Adrenal gland (tissue), 12 donors: ENCODE results near the gene ETV6. TPM values are rescaled to one million over a fixed set of nuclear protein-coding genes. Genes with fewer than 3 reads are reported as not detected.

Experiments used
- DNase-seq, 7 donors: peaks; one replicate each; pipeline ENCODE4 v3.0.0-alpha.2; 2019 to 2020
- H3K27ac ChIP-seq, 5 donors: fragments of 200-600 bp; sonication (generic) in 4 of 5; 1 replicate in 3 of 5; 2 replicates in 2 of 5; pipeline versions ENCODE4 v1.5.1 to v1.8.0; 2016 to 2020; ENCODE audit warnings: mild to moderate bottlenecking in 1 of 5
- H3K27me3 ChIP-seq: fragments of 200-600 bp; 2 replicates; pipeline ENCODE4 v1.8.0; 2021
- H3K36me3 ChIP-seq, 2 donors: fragments of 200-600 bp; replicated peaks in 1 of 2; 1 replicate in 1 of 2; 2 replicates in 1 of 2; pipeline versions ENCODE4 v1.5.1 to v1.8.0; 2018 to 2022
- H3K4me1 ChIP-seq, 2 donors: fragments of 200-600 bp; replicated peaks in 1 of 2; 1 replicate in 1 of 2; 2 replicates in 1 of 2; pipeline versions ENCODE4 v1.5.1 to v1.8.0; 2018 to 2021
- H3K4me3 ChIP-seq, 4 donors: fragments of 200-600 bp; sonication (generic) in 3 of 4; one replicate each; pipeline ENCODE4 v1.5.1; 2016 to 2018
- H3K9me3 ChIP-seq, 3 donors: fragments of 200-600 bp; sonication (generic) in 1 of 3; replicated peaks in 1 of 3; 1 replicate in 2 of 3; 2 replicates in 1 of 3; pipeline versions ENCODE4 v1.5.1 to v1.8.0; 2016 to 2021
- CTCF ChIP-seq, 6 experiments: fragments of 450-650 bp in 4 of 6; fragments of 200-600 bp in 2 of 6; sonication (generic) in 1 of 6; IDR thresholded peaks; 1 replicate in 5 of 6; 2 replicates in 1 of 6; pipeline versions ENCODE4 v1.5.1 to v1.8.0; 2016 to 2021; ENCODE audit warnings: antibody characterized with exemption in 6 of 6, mild to moderate bottlenecking in 2 of 6, moderate library complexity in 1 of 6
- POLR2A ChIP-seq, 2 donors: fragments of 450-650 bp; IDR thresholded peaks; one replicate each; pipeline ENCODE4 v1.6.1; 2017; ENCODE audit warnings: antibody characterized with exemption in 2 of 2, mild to moderate bottlenecking in 2 of 2, moderate library complexity in 1 of 2
- WGBS, 4 donors: extraction: QIAGEN DNeasy Blood & Tissue Kit in 2 of 4; methylation state at CpG; one replicate each; pipeline versions ENCODE4 v1.1.5 to v1.1.7; 2013 to 2017; 5-methylcytosine and 5-hydroxymethylcytosine counted together
- intact Hi-C, 2 donors: fragments of 100-400 bp; cut with DNase I; formaldehyde crosslinking; loops; one replicate each; pipeline versions ENCODE4 v1.14.1 to v1.15.0; 2022 to 2023
- polyA plus RNA-seq, 3 donors: library from polyadenylated mRNA; stranded (reverse); fragments of 200-250 nt in 2 of 3; fragments of 350-450 nt in 1 of 3; fragmentation: Illumina TruSeq in 1 of 3; extraction: RNeasy Lipid Tissue Mini Kit (QIAGEN cat#74804) in 1 of 3; gene quantifications; one replicate each; pipeline ENCODE4 v1.2.3, GENCODE V29; 2013 to 2014
- total RNA-seq, 9 donors: library from RNA; depleted of rRNA in 4 of 9; stranded (reverse); fragments of >200 nt in 4 of 9; fragments of 120-200 nt in 1 of 9; fragmentation: NEBNext Ultra II Directional in 1 of 9; extraction: Animal tissue kit (Norgen Biotek cat#: 25700) in 1 of 9; gene quantifications; one replicate each; pipeline versions ENCODE4 v1.1.0 to v1.2.4, GENCODE V29; 2013 to 2023
- donor health status: healthy with polysubstance abuse.
- donor health status: Bipolar disorder and iron deficiency.
- donor health status: DM: yes; HTN: yes; CAD: no.
- donor health status: DM: no; HTN: no; CAD: no.
- donor health status: DM: no; HTN: no; CAD: no.
- donor health status: DM: yes; HTN: yes; CAD: no.

ETV6 gene
- total and polyA plus RNA-seq, 12 donors, result 9.6 to 46.6 (median 19.5) TPM

GRCh38 chr12:11730299-11731041, 81.0 kb downstream of the ETV6 start:
- no peak overlapping the region for H3K4me3 ChIP-seq
- H3K27ac ChIP-seq, result peak overlapping the region in 2 of 5 donors; percentile 1 to 17
- 89 to 95% (median 93%) methylated on average over 7 to 8 of the region's 8 CpGs for whole genome bisulfite sequencing, 4 donors
- intact Hi-C loops, result no loop called here
- peaks cover 10 to 35% of the 10 kb centered on the region in 2 donors for H3K4me1 ChIP-seq
- H3K9me3 ChIP-seq, result no peaks in the 10 kb centered on the region
- H3K36me3 ChIP-seq, result no peaks in the 10 kb centered on the region
- no peaks in the 10 kb centered on the region for H3K27me3 ChIP-seq
- TF ChIP-seq POLR2A (IDR thresholded peaks at IDR 0.05), result no peak
- no peak for TF ChIP-seq CTCF (IDR thresholded peaks at IDR 0.05)
- DNase-seq, result no peak

DNA sequence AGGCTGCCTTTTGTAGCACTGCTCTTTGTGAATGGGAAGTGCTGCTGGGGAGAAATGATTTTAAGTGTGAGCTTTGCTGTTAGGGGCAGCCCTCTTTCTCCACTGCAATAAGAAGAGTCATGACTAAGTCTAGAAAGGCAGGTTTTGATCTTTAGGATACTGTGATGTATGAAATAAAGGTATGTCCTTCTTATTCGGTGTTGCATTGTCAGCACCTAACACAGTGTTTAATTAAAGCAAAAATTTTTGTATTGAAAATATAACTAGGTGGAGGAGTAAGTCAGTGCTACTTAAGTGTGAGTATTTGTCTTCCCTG, 81.5 kb downstream of the ETV6 start:
- TF ChIP-seq POLR2A (IDR thresholded peaks at IDR 0.05) (no peak), CTCF (IDR thresholded peaks at IDR 0.05) (no peak)
- H3K9me3 ChIP-seq, result no peaks in the 10 kb centered on the region
- H3K4me3 ChIP-seq, result no peak overlapping the region
- intact Hi-C loops, result no loop called here
- no peak for DNase-seq
- 79 to 97% (median 92%) methylated on average over 1 of the region's 1 CpG for WGBS, 4 donors
- no peaks in the 10 kb centered on the region for H3K27me3 ChIP-seq
- no peak overlapping the region for H3K27ac ChIP-seq
- H3K4me1 ChIP-seq, result peaks cover 9 to 33% of the 10 kb centered on the region in 2 donors
- no peaks in the 10 kb centered on the region for H3K36me3 ChIP-seq

DNA sequence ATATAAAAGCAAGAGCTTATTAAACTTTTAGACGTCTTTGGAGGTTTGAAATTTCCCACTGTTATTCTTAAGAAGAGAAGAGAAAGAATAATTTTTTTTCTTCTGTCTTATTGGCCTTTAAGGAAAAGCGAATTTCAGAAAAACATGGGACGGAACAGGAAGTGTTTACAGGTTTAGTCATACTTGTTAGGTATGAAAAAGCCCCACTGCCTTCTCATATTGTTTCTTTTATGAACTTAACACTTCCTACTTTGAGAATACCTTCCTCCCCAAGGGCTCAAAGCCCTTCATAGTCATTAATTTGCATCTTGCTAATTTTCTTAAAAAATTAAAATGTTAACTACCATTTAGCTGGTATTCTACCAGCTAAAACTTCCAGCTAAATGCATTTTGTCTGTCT, 82.0 kb downstream of the ETV6 start:
- Histone ChIP-seq H3K4me3 (no peak overlapping the region), H3K36me3 (no peaks in the 10 kb centered on the region), H3K27me3 (no peaks in the 10 kb centered on the region), H3K27ac (no peak overlapping the region), H3K4me1 (peaks cover 9 to 33% of the 10 kb centered on the region in 2 donors), H3K9me3 (no peaks in the 10 kb centered on the region)
- no peak for DNase-seq
- 50 to 61% (median 56%) methylated on average over 3 of the region's 3 CpGs for WGBS, 4 donors
- no peak for TF ChIP-seq CTCF (IDR thresholded peaks at IDR 0.05)
- no peak for TF ChIP-seq POLR2A (IDR thresholded peaks at IDR 0.05)
- intact Hi-C loops, result no loop called here

GRCh38 chr12:11732023-11732422, 82.5 kb downstream of the ETV6 start:
- Histone ChIP-seq H3K4me3 (no peak overlapping the region), H3K4me1 (peaks cover 9 to 33% of the 10 kb centered on the region in 2 donors), H3K36me3 (no peaks in the 10 kb centered on the region), H3K27ac (no peak overlapping the region), H3K9me3 (no peaks in the 10 kb centered on the region), H3K27me3 (no peaks in the 10 kb centered on the region)
- TF ChIP-seq CTCF (IDR thresholded peaks at IDR 0.05) (no peak), POLR2A (IDR thresholded peaks at IDR 0.05) (no peak)
- 79 to 92% (median 88%) methylated on average over 5 of the region's 5 CpGs for WGBS, 4 donors
- no peak for DNase-seq
- intact Hi-C loops, result no loop called here
